NCI-H146 (cell line): ENCODE measurements around the gene GRHPR.
"Not testable (repeated sequence)": the region's sequence is repeated elsewhere in the genome, so short reads cannot be mapped to it uniquely, and the experiment has no call there.

Experiments used
- DNase-seq: peaks from one replicate; lab custom pipeline; 2025; lab: John Stamatoyannopoulos, UW

The GRHPR gene

GRCh38 chr9:37449862-37450632 is 27.6 kb downstream of the GRHPR start:
- DNase-seq, result no peak

GRCh38 chr9:37451628-37452027 is 29.1 kb downstream of the GRHPR start:
- no peak for DNase-seq

DNA sequence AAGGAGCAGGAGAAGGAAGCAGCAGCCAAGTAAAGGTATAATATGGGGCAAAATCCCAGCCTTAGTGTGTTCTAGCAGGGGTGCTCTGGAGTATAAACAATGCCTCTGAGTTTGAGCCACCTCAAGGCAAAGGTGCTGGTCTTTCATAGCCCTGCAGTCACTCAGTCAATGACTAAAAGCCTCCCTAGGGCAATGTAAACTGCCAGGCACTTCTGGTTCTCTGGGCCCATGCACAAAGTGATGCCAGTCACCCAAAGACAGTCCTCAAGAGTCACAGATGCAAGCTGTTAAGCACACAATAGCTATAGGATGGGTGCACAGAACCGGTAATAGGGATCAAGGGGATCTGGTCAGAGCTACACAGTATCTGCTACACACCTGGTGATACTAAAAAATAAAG is 30.1 kb downstream of the GRHPR start:
- no peak for DNase-seq

DNA sequence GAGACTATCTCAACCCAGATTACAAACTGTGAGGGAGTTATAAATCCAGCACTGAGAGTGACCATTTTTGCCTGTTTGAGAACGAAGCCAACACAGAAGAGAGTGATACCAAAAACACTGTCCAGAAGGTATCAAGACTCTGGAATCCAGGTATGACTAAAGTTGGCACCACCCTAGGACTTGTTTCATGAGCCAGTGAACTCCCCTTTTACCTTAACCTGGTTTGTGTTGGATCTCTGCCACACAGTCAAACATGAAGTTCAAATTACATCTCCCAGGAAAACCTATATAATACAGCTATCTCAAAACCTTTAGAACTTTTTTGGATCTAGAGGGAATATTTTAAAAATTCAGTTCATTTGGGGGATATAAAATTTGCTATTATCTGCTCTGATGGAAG is 31.3 kb downstream of the GRHPR start:
- DNase-seq, result no peak

DNA sequence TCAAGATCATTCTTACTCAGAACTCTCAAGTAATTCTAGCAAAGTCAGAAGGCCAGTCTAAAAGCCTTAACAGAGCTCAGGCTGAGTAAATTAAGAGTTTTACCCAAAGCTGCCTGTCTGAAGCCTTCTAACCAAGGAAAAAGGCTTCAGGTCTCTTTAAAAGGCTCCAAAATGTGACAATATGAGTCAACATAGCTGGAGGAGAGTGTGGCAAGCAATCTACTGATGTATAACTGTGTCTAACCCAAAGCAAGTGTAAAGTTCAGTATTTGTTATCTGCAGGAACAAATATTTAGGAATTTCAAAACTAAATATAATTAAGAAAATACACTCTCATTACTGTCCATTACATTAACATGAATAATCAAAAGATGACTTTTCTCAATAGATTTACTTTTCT is 31.7 kb downstream of the GRHPR start:
- no peak for DNase-seq

DNA sequence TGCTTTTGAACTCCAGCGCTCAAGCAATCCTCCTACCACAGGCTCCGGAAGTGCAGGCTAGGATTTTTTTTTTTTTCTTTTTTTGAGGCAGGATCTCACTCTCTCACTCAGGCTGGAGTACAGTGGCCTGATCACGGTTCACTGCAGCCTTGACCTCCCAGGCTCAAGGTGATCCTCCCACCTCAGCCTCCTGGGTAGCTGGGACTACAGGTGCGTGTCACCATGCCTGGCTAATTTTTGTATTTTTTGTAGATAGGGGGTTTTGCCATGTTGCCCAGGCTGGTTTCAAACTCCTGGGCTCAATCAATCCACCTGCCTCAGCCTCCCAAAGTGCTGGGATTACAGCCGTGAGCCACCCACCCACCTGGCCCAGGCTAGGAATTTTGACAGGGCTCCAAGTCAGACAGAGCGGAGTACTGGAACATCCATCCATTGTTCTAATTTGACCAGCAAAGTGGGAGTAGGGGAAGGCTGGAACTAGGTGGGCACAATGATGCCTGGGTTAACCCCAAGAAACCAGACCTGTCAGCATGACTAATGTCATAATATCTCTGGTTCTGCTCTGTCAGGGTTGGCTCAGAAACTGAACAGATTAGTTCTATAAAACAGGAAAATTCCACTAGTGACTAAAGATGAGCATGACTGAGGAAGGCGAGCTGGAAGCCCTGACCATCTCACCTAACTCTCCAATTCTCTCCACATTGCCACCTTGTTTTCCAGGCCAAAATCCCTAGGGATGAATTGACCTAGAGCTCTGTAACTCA is 33.6 kb downstream of the GRHPR start:
- DNase-seq, result no peak

DNA sequence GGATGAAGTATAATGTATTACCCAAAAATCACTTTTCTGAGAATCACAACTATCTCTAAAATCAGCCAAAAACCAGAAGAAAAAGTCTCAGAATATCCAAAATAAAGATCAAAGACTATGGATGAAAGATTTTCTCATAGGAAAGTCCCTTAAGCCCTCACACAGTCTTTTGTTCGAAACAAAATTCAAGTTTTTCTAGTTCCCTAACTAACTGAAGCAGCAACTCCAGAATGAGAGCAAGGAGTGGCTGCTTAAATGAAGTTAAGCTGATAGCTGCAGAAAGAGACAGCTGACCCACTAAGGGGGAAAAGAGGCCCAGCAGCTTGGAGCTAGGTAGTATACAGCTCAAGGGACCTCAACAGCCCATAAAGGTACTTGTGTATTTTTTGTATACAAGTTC is 34.3 kb downstream of the GRHPR start:
- DNase-seq, result no peak

GRCh38 chr9:37464006-37464405 is 41.5 kb downstream of the GRHPR start:
- no peak for DNase-seq

GRCh38 chr9:37464426-37465248 is 42.1 kb downstream of the GRHPR start:
- no peak for DNase-seq

GRCh38 chr9:37465249-37466036 is 42.9 kb downstream of the GRHPR start, which contains the start of gene ZBTB5:
Gene ZBTB5, minus strand, starts transcription at chr9:37465450. Its CDS starts 22,899 bp downstream, at chr9:37442551.
- peak; percentile 100 for DNase-seq

GRCh38 chr9:37466037-37466709 is 43.7 kb downstream of the GRHPR start:
- DNase-seq, result peak; percentile 92

DNA sequence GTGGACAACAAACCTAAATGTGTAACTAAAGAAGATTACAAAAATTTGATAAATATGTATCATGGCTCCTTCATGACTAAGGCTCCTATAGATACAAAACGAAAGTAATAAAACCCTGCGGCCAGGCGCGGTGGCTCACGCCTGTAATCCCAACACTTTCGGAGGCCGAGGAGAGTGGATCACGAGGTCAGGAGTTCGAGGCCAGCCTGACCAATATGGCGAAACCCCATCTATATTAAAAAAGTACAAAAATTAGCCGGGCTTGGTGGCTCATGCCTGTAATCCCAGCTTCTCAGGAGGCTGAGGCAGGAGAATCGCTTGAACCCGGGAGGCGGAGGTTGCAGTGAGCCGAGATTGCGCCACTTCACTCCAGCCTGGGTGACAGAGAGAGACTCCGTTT is 45.0 kb downstream of the GRHPR start:
- DNase-seq, result not testable (repeated sequence)

DNA sequence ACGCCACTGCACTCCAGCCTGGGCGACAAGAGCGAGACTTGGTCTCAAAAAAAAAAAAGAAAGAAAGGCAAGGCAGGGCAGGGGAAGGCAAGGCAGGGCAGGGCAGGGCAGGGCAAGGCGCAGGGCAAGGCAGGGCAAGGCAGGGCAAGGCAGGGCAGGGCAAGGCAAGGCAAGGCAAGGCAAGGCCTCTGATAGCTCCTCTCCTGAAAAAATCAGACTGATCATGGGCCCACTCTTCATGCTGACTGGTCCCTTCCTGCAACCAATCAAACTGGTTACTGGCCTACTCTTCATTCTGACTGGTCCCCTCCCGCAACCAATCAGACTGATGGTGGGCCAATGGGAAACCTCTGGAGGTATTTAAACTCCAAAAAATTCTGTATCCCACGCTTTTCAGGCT is 46.1 kb downstream of the GRHPR start:
- no peak for DNase-seq

DNA sequence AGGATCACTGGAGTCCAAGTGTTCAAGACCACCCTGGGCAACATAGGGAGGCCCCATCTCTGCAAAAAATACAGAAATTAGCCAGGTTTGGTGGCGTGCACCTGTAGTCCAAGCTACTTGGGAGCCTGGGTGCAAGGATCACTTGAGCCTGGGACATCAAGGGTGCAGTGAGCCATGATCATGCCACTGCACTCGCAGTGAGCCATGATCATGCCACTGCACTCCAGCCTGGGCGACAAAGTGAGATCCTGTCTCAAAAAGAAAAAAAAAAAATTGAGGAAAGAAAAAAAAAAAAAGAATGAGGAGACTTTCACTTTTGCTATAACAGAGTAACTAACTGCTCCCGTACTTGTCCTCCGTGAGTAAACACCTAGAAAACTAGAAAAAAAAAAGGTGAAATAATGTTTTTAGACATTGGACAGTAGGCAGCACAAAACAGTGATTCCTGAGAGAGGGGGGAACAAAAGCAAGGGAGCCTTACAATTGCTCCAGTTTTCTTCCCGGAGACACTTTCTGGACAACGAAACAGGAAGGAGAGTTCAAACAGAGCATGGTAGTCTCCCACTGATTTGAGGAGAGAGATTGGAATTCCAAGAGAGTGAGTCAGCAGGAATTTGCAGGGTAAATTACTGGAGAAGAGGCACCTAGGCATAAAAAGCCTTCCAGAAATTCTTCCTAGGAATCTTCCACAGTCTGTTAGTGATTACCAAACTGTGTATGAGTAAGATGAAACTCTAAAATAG is 49.6 kb downstream of the GRHPR start:
- DNase-seq, result no peak

DNA sequence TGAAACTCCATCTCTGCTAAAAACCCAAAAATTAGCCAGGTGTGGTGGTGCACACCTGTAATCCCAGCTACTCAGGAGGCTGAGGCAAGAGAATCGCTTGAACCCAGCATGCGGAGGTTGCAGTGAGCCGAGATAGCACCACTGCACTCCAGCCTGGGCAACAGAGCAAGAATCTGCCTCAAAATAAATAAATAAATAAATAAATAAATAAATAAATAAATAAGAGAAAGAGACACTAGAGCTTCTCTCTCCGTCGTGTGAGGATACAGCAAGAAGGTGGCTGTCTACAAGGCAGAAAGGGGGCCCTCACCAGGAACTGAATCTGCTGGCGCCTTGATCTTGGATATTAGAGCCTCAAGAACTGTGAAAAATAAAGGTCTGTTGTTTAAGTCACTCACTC is 51.5 kb downstream of the GRHPR start:
- not testable (repeated sequence) for DNase-seq

- DNase-seq, result no peak
Observed at GRCh38 chr9:37474438-37474837, 51.9 kb downstream of the GRHPR start.

DNA sequence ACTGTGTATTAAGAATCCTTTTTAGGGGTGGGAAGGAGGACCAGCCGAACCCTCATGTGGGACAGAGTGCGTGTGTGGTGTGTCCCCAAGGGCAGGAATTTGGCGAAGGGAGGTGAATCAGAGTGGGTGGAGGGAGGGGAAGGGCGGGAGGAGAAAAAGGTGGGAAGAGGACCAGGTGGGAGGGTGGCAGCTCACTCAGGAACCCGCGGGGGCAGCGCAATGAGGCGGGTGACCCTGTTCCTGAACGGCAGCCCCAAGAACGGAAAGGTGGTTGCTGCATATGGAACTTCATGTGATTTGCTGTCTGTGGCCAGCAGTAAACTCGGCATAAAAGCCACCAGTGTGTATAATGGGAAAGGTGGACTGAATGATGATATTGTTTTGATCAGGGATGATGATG is 54.4 kb downstream of the GRHPR start:
- DNase-seq, result no peak

DNA sequence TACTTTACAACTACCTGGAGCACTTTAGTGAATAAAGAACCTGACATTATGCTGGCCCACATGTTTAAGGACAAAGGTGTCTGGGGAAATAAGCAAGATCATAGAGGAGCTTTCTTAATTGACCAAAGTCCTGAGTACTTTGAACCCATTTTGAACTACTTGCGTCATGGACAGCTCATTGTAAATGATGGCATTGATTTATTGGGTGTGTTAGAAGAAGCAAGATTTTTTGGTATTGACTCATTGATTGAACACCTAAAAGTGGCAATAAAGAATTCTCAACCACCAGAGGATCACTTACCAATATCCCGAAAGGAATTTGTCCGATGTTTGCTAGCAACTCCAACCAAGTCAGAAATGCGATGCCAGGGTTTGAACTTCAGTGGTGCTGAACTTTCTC is 54.9 kb downstream of the GRHPR start:
- DNase-seq, result not testable (repeated sequence)

- not testable (repeated sequence) for DNase-seq
Observed at GRCh38 chr9:37477987-37478619, 55.6 kb downstream of the GRHPR start.

DNA sequence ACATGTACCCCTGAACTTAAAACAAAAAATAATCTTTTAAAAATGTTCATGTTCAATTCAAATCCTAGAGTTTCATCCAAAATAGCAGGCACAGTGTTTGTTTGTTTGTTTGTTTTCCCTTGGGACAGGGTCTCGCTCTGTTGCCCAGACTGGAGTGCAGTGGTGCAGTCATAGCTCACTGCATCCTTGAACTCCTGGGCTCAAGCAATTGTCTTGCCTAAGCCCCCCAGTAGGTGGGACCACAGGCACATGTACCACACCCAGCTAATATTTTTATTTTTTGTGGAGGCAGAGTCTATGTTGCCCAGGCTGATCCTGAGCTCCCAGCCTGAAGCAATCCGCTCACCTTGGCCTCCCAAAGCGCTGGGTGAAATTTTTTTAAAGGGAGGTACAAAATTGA is 58.3 kb downstream of the GRHPR start:
- DNase-seq, result no peak
